HUES64 (cell line): ENCODE results near the gene PPFIA3.

Experiments
- H3K27ac ChIP-seq: 2 replicates; pipeline ENCODE4 v1.7.0; 2013; ENCODE audit warnings: low read depth, low read length, inconsistent platforms
- H3K27me3 ChIP-seq: 2 replicates; pipeline ENCODE4 v1.6.1; 2013; ENCODE audit warnings: mild to moderate bottlenecking, low read length; ENCODE audit not compliant: insufficient read depth
- H3K36me3 ChIP-seq: 2 replicates; pipeline ENCODE4 v1.6.1; 2013; ENCODE audit warnings: mild to moderate bottlenecking, low read length; ENCODE audit not compliant: insufficient read depth
- H3K4me1 ChIP-seq: 2 replicates; pipeline ENCODE4 v1.6.1; 2013; ENCODE audit warnings: mild to moderate bottlenecking, low read length, moderate library complexity; ENCODE audit not compliant: insufficient read depth
- H3K4me3 ChIP-seq: 2 replicates; pipeline ENCODE4 v1.5.1; 2013; ENCODE audit warnings: mild to moderate bottlenecking, low read length, moderate library complexity
- H3K9ac ChIP-seq: 2 replicates; pipeline ENCODE4 v1.6.1; 2013; ENCODE audit warnings: mild to moderate bottlenecking, low read depth, low read length
- H3K9me3 ChIP-seq: 2 replicates; pipeline ENCODE4 v1.6.1; 2013; ENCODE audit warnings: low read depth, low read length; ENCODE audit not compliant: insufficient read depth
- WGBS: fragments of 150-250, 120-280 bp; methylation state at CpG from one replicate; pipeline ENCODE4 v1.1.7; 2013; ENCODE audit warnings: missing lambda C conversion rate; 5-methylcytosine and 5-hydroxymethylcytosine counted together

The PPFIA3 gene

DNA sequence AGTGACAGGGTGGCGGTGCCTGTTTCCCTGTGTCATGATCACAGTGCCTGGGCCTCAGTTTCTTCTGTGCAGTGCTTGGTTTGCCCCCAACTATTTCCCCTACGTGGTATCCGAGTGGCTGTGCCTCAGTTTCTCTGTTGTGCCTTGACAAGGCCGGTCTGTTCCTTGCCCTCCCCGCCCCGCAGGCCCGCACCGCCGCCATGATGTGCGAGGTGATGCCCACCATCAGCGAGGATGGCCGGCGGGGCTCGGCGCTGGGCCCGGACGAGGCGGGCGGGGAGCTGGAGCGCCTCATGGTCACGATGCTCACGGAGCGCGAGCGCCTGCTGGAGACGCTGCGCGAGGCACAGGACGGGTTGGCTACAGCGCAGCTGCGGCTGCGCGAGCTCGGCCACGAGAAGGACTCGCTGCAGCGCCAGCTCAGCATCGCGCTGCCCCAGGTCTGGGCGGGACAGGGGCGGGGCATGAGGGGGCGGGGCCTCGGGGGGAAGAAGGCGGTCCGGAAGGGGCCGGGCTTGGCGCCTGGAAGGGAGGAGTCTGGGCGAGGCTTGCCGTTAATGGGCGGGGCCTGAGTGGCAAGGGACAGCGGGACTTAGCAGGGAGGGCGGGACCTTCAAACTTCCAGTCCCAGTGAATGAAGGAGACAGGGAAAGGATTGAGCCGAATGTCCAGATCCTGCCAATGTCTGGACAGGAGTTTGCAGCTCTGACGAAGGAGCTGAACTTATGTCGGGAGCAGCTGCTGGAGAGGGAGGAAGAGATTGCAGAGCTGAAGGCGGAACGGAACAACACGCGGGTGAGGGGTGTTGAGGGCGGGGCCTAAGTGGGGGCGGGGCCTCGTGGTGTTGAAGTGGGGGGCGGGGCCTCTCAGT is 8.6 kb downstream of the PPFIA3 start:
- Histone ChIP-seq H3K36me3 (no peaks in the 10 kb centered on the region), H3K4me3 (peak overlapping the region; percentile 78), H3K27me3 (no peaks in the 10 kb centered on the region), H3K4me1 (peaks cover 8% of the 10 kb centered on the region; the same call in 1 of the 2 replicates), H3K9me3 (no peaks in the 10 kb centered on the region), H3K9ac (peak overlapping the region; percentile 63), H3K27ac (peak overlapping the region; percentile 41; the same call in 1 of the 2 replicates)
- WGBS = 5% methylated on average over 60 of the region's 63 CpGs

GRCh38 chr19:49128545-49129237 is 9.3 kb downstream of the PPFIA3 start:
- Histone ChIP-seq H3K27me3 (no peaks in the 10 kb centered on the region), H3K9me3 (no peaks in the 10 kb centered on the region), H3K4me1 (peaks cover 8% of the 10 kb centered on the region; the same call in 1 of the 2 replicates), H3K36me3 (no peaks in the 10 kb centered on the region), H3K4me3 (peak overlapping the region; percentile 78), H3K27ac (no peak overlapping the region), H3K9ac (no peak overlapping the region)
- 79% methylated on average over 15 of the region's 15 CpGs for WGBS

DNA sequence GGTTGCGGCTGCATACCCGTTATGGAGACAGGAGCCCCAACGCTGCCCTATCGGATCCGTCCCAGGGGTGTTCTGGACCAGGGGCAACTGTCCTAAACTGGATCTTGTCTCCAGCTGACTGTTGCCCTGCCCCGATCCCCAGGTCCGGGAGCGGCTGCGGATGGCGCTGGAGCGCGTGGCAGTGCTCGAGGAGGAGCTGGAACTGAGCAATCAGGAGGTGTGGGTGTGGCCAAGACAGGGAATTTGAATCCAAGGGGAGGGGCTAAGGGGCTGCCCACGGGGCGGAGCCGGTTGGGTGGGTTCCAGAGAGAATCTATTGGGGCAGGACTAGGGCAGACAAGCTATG is 9.9 kb downstream of the PPFIA3 start:
- no peaks in the 10 kb centered on the region for H3K36me3 ChIP-seq
- H3K4me3 ChIP-seq = peak overlapping the region; percentile 78
- WGBS = 81% methylated on average over 16 of the region's 16 CpGs
- H3K9me3 ChIP-seq = no peaks in the 10 kb centered on the region
- no peaks in the 10 kb centered on the region for H3K27me3 ChIP-seq
- H3K9ac ChIP-seq = no peak overlapping the region
- peaks cover 8% of the 10 kb centered on the region; the same call in 1 of the 2 replicates for H3K4me1 ChIP-seq
- no peak overlapping the region for H3K27ac ChIP-seq

- no peak overlapping the region for H3K27ac ChIP-seq
- H3K27me3 ChIP-seq = no peaks in the 10 kb centered on the region
- H3K36me3 ChIP-seq = no peaks in the 10 kb centered on the region; the same call in 1 of the 2 replicates
- peaks cover 5% of the 10 kb centered on the region; the same call in 1 of the 2 replicates for H3K4me1 ChIP-seq
- H3K4me3 ChIP-seq = no peak overlapping the region
- 94% methylated on average over 24 of the region's 24 CpGs for WGBS
- no peaks in the 10 kb centered on the region for H3K9me3 ChIP-seq
- no peak overlapping the region for H3K9ac ChIP-seq
Observed at GRCh38 chr19:49130325-49130724, 11.0 kb downstream of the PPFIA3 start.

DNA sequence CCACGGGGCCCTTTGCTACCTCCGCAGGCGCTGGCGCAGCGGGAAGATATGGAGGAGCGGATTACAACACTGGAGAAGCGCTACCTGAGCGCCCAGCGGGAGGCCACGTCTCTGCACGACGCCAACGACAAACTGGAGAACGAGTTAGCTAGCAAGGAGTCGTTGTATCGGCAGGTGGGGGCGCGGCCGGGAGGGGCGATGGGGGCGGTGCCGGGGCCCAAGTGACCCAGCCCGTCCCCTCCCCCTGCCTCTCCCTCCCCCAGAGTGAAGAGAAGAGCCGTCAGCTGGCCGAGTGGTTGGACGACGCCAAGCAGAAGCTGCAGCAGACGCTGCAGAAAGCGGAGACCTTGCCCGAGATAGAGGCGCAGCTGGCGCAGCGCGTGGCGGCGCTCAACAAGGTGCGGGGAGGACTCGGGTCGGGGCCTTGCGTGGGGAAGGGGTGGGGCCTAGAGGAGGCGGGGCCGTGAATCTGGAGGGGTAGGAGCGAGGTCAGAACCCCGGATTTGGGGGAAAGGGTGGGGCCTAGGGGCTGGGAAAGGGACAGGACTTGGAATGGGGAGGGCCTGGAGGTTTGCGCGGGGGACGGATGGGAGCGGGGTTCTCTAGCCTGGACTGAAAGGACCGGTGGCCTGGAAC is 13.7 kb downstream of the PPFIA3 start:
- WGBS = 69% methylated on average over 49 of the region's 49 CpGs
- Histone ChIP-seq H3K36me3 (peaks cover 9% of the 10 kb centered on the region; the same call in 1 of the 2 replicates), H3K27me3 (no peaks in the 10 kb centered on the region), H3K27ac (no peak overlapping the region), H3K9ac (no peak overlapping the region), H3K4me1 (peaks cover 8% of the 10 kb centered on the region), H3K9me3 (no peaks in the 10 kb centered on the region), H3K4me3 (peak overlapping the region; percentile 31; the same call in 1 of the 2 replicates)

DNA sequence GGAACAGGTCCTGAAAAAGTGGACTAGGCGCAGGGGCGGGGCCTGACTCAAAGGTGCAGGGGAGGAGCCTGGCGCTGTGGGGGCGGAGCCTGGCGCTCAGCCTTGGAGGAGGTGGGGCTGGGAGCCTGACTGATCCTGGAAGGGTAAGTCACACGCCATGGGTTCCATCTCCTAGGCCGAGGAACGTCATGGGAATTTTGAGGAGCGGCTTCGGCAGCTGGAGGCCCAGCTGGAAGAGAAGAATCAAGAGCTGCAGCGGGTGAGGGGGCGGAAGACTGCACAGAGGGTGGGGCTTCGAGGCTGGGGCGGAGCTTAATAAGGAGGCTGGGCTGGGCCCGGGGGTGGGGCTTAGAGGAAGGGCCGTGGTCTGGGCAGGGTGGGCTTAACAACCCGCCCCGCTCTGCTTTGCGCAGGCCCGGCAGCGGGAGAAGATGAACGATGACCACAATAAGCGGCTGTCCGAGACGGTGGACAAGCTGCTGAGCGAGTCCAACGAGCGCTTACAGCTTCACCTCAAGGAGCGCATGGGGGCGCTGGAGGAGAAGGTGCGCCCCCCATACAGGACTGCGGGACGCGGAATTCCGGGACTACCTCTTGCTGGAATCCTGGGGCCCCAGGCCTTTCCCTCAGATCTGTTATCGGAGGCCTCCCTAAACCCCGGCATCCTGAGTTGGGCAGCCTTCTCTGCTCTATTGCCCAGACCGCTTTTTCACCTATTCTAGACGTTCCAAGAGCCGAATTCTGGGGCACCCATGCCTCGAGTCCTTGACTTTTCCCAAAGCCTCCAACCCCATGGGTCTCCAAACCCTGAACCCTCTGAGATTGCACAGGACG is 14.5 kb downstream of the PPFIA3 start:
- Histone ChIP-seq H3K4me3 (peak overlapping the region; percentile 31; the same call in 1 of the 2 replicates), H3K9ac (no peak overlapping the region), H3K4me1 (peaks cover 6% of the 10 kb centered on the region), H3K27me3 (no peaks in the 10 kb centered on the region), H3K9me3 (no peaks in the 10 kb centered on the region), H3K27ac (no peak overlapping the region), H3K36me3 (peaks cover 9% of the 10 kb centered on the region; the same call in 1 of the 2 replicates)
- WGBS = 92% methylated on average over 42 of the region's 42 CpGs

- Histone ChIP-seq H3K9ac (no peak overlapping the region), H3K27me3 (no peaks in the 10 kb centered on the region), H3K9me3 (no peaks in the 10 kb centered on the region), H3K4me1 (peaks cover 3% of the 10 kb centered on the region; the same call in 1 of the 2 replicates), H3K36me3 (peaks cover 9% of the 10 kb centered on the region; the same call in 1 of the 2 replicates), H3K27ac (no peak overlapping the region), H3K4me3 (no peak overlapping the region)
- WGBS = 91% methylated on average over 5 of the region's 5 CpGs
Observed at GRCh38 chr19:49135686-49136085, 16.3 kb downstream of the PPFIA3 start.

DNA sequence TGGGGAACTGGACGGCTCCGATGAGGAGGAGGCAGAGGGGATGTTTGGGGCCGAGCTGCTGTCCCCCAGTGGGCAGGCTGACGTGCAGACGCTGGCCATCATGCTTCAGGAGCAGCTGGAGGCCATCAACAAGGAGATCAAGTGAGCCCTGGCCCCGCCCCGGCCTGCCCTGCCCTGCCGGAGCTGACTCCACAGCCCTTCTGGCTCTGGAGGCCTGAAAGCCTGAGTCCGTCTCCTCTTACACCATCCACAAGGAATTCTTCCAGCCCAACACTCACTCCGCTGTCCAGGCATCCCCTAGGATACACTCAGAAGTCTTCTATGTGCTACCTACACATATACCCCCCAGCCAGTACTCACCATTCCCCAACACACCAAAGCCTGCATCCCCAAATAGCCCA is 17.4 kb downstream of the PPFIA3 start:
- H3K4me3 ChIP-seq = no peak overlapping the region
- H3K36me3 ChIP-seq = peaks cover 9% of the 10 kb centered on the region; the same call in 1 of the 2 replicates
- H3K9ac ChIP-seq = no peak overlapping the region
- 87% methylated on average over 10 of the region's 10 CpGs for WGBS
- no peaks in the 10 kb centered on the region for H3K9me3 ChIP-seq
- H3K27me3 ChIP-seq = no peaks in the 10 kb centered on the region
- peaks cover 3% of the 10 kb centered on the region; the same call in 1 of the 2 replicates for H3K4me1 ChIP-seq
- no peak overlapping the region for H3K27ac ChIP-seq

DNA sequence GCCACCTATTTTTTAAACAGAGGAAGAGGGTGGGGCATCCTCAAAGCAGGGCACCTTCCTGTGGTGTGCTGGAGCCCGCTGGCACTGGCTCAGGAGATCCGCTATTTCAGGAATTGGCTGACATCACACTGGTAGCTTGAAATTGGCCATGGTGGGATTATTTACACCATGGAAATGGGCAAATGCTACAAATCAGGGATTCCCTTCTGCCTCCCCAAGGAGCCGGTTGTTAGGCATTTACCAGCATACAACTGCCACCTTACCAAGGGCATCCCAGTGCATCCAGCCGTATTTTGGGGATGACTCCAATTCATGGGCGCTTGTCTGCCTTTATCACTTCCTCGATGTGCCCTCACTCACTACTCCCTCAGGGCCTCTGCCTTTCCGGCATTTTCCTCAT is 21.6 kb downstream of the PPFIA3 start:
- H3K27ac ChIP-seq = no peak overlapping the region
- 84% methylated on average over 7 of the region's 7 CpGs for WGBS

DNA sequence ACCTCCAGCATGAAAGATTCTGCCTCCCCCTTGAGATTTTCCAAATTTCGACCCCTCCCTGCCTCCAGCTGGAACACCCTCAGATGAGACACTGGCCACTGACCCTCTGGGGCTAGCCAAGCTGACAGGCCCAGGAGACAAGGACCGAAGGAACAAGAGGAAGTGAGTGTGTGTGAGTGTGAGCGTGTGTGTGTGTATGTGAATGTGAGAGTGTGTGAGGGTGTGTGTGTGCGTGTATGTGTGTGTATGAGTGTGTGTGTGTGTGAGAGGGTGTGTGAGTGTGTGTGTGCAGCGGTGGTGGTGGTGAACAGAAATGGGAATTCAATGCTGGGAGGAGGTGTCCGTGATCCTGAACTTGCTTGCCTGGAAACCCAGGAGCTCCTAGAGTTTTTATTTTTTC is 22.0 kb downstream of the PPFIA3 start:
- H3K4me1 ChIP-seq = no peaks in the 10 kb centered on the region
- 80% methylated on average over 5 of the region's 6 CpGs for WGBS

More for the DNA sequence above, 21.6 kb downstream of the PPFIA3 start:
- Histone ChIP-seq H3K4me1 (no peaks in the 10 kb centered on the region), H3K36me3 (peaks cover 5% of the 10 kb centered on the region; the same call in 1 of the 2 replicates), H3K9ac (no peak overlapping the region), H3K9me3 (no peaks in the 10 kb centered on the region), H3K27me3 (no peaks in the 10 kb centered on the region), H3K4me3 (no peak overlapping the region)

More for the DNA sequence above, 22.0 kb downstream of the PPFIA3 start:
- Histone ChIP-seq H3K9me3 (no peaks in the 10 kb centered on the region), H3K27ac (no peak overlapping the region), H3K36me3 (peaks cover 5% of the 10 kb centered on the region; the same call in 1 of the 2 replicates), H3K27me3 (no peaks in the 10 kb centered on the region), H3K4me3 (no peak overlapping the region), H3K9ac (no peak overlapping the region)
